ENCODE data around the gene LBH.

- no peak for TF ChIP-seq CTCF (IDR thresholded peaks at IDR 0.05)
- no peak for TF ChIP-seq POLR2A (IDR thresholded peaks at IDR 0.05)
Measured at GRCh38 chr2:30261695-30262211, 30.4 kb downstream of the LBH start.

All from gastroesophageal sphincter (tissue), 3 donors.